ENCODE measurements around the gene STAT3.
"Not testable (repeated sequence)": the region's sequence is repeated elsewhere in the genome, so short reads cannot be mapped to it uniquely, and the experiment has no call there.

The STAT3 gene

GRCh38 chr17:42317266-42317845, 70.9 kb downstream of the STAT3 start:
- DNase-seq (ENCODE audit: low read depth in 2 of 2), result no peak

- DNase-seq (ENCODE audit: low read depth in 2 of 2), result no peak
Observed at GRCh38 chr17:42316755-42317154, 71.5 kb downstream of the STAT3 start.

GRCh38 chr17:42315402-42316156, 72.7 kb downstream of the STAT3 start:
- no peak for DNase-seq (ENCODE audit: low read depth in 2 of 2)

GRCh38 chr17:42313773-42314566, 74.3 kb downstream of the STAT3 start:
- DNase-seq (ENCODE audit: low read depth in 2 of 2), result peak in 1 of 2 donors; percentile 17

GRCh38 chr17:42313389-42313772, 74.9 kb downstream of the STAT3 start:
- DNase-seq (ENCODE audit: low read depth in 2 of 2), result no peak

- peak; percentile 58 to 65 for DNase-seq (ENCODE audit: low read depth in 2 of 2)
Observed at GRCh38 chr17:42312285-42313130, 75.7 kb downstream of the STAT3 start.

- no peak for DNase-seq (ENCODE audit: low read depth in 2 of 2)
Observed at GRCh38 chr17:42312035-42312284, 76.3 kb downstream of the STAT3 start.

- DNase-seq (ENCODE audit: low read depth in 2 of 2), result no peak
Observed at GRCh38 chr17:42311240-42312034, 76.8 kb downstream of the STAT3 start.

GRCh38 chr17:42310787-42311215, 77.4 kb downstream of the STAT3 start:
- DNase-seq (ENCODE audit: low read depth in 2 of 2), result no peak

GRCh38 chr17:42309986-42310786, 78.1 kb downstream of the STAT3 start:
- DNase-seq (ENCODE audit: low read depth in 2 of 2), result no peak

- DNase-seq (ENCODE audit: low read depth in 2 of 2), result no peak
Observed at GRCh38 chr17:42309142-42309541, 79.1 kb downstream of the STAT3 start.

- DNase-seq (ENCODE audit: low read depth in 2 of 2), result no peak
Observed at GRCh38 chr17:42308446-42308845, 79.8 kb downstream of the STAT3 start.

GRCh38 chr17:42307362-42307927, 80.8 kb downstream of the STAT3 start:
- DNase-seq (ENCODE audit: low read depth in 2 of 2), result no peak

GRCh38 chr17:42306385-42306667, 81.9 kb downstream of the STAT3 start:
- no peak for DNase-seq (ENCODE audit: low read depth in 2 of 2)

GRCh38 chr17:42305543-42306384, 82.5 kb downstream of the STAT3 start:
- DNase-seq (ENCODE audit: low read depth in 2 of 2), result no peak

- not testable (repeated sequence) for DNase-seq (ENCODE audit: low read depth in 2 of 2)
Observed at GRCh38 chr17:42305031-42305330, 83.3 kb downstream of the STAT3 start.

- no peak for DNase-seq (ENCODE audit: low read depth in 2 of 2)
Observed at GRCh38 chr17:42304187-42305030, 83.8 kb downstream of the STAT3 start.

GRCh38 chr17:42303694-42304093, 84.5 kb downstream of the STAT3 start:
- DNase-seq (ENCODE audit: low read depth in 2 of 2), result no peak

GRCh38 chr17:42301022-42301421, 87.2 kb downstream of the STAT3 start:
- no peak for DNase-seq (ENCODE audit: low read depth in 2 of 2)

All from stimulated activated CD8-positive, alpha-beta memory T cell treated with anti-CD3 and anti-CD28 coated beads, Interleukin-7, amount 100 ng/mL, for 4 hours (primary cell).